NCI-H2171 (cell line): ENCODE results near the gene MAS1L.
"Not testable (repeated sequence)": the region's sequence is repeated elsewhere in the genome, so short reads cannot be mapped to it uniquely, and the experiment has no call there.

Experiments
- DNase-seq: peaks from one replicate; lab custom pipeline; 2025; lab: John Stamatoyannopoulos, UW

MAS1L gene

DNA sequence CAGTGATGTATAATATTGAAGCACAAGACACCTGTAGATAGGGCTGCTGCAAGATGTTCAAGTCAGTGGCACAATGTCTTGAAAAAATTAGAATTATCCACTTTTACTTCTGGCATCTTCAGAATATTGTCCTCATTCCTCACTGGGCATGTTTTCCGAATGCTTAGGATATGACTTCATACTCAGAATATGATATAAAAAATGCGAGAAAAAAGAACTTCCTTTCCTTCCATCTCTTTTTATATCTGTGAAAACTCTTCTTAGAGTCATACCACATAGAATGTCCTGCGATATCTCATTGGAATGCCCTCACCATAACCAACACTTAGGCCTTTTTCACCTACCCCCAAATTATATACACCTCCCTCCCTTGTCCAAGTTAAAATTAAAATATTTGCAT lies 4.6 kb downstream of the MAS1L start:
- no peak for DNase-seq

DNA sequence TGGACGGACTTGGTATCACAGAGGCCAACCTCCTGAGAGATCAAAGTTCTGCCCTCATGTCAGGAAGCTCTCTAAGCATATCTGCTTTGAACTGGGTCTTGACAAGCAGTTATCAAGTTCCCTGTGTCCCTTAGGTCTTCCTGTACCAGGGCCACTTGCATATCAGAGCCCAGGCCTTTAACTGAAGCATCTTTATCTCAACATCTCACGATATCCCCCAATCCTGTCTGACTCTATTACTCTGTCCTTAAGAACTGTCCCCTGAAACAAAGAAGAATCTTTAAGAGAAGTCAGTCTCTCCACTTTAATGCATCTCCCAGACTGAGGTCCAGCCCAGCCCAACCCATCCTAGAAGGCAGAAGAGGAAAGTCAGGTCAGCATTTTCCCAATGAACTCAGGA lies 8.2 kb downstream of the MAS1L start:
- DNase-seq, result no peak

DNA sequence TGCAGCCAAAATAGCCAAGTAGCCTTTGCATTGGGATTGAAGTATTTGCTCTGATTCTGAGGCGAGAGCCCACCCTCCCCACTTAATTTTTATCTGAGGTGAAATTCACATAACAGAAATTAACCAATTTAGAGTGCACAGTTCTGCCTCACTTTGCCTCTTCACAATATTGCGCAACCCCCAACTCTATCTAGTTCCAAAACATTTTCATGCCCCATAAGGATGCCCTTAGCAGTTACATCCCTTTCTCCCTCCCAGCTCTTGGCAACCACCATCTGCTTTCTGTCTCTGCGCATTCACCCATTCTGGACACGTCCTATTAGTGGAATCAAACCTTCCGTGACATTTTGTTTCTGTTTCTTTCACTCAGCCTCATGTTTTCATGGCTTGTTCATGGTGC lies 9.0 kb downstream of the MAS1L start:
- no peak for DNase-seq

DNA sequence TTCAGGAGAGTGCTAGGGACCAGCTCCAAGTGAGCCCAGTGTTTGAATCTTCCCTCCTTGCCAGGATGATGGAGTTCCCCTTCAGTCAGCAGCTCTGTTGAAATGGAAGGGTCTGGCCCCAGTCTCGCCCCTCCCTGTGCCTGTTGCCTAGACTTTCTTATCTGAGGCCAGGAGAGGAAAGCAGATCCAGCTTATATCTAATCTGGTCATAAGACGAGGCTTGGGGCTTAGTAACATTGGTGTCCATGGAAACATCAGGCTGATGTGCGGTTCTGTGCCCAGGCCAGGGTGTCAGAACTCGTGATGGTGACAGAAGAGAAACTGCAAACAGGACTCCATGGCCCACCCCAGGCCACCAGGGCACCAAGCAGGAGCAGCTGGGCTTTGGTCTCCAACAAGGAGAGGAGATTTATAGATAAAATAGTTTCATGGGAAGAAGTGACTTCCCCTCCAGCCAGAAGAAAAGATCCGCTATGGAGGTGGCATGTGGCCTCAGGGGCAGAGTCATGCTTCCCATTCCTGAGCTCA lies 9.8 kb downstream of the MAS1L start:
- no peak for DNase-seq

DNA sequence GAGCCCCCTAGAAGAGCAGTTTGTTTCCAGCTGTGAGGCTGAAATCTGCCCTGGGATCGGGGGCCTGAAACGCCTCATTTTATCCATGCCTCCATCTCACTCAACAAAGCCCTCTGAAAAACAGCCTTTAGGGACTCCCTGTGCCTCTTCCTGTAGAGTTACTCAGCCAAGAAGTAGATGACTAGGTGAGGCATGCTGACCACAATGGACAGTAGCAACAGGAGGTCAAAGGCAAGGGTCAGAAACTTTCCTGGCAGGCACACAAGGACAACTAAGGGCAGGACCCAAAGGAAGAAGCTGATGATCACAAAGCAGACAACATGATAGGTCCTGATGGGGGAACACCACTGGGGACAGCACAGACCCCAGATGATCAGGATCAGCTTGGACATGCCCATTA lies 12.8 kb downstream of the MAS1L start:
- no peak for DNase-seq

DNA sequence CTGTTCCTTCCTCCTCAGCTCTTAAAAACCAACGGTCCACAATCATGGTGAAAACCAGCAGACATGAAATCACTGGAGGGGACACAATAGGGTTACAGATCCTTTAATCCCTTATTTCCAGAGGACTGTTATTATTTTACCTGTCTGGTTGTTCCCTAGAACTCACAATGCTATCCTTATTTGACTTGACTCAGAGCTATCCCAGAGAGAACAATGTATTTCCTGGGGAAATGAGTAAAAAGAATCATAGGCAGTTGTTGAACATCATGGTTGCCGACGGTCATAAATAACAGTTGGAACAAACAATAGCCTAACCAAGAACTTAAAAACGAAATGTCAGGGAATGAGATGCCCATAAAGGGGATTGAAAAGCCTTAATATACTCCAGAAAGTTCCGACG lies 21.5 kb downstream of the MAS1L start:
- no peak for DNase-seq

DNA sequence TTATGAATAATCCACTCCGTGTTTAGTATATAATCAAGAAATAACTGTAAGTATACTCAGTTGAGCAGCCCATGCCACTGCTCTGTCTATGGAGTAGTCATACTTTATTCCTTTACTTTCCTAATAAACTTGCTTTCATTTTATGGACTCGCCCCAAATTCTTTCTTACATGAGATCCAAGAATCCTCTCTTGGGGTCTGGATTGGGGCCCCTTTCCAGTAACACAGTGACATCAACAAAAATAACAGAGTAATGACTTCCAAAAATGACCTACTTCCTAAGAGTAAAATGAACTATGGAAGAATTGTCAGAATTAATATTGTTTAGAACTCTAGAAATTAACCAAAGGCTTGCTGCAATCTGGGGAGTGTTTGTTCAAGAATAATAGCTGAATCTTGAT lies 22.0 kb downstream of the MAS1L start:
- no peak for DNase-seq

DNA sequence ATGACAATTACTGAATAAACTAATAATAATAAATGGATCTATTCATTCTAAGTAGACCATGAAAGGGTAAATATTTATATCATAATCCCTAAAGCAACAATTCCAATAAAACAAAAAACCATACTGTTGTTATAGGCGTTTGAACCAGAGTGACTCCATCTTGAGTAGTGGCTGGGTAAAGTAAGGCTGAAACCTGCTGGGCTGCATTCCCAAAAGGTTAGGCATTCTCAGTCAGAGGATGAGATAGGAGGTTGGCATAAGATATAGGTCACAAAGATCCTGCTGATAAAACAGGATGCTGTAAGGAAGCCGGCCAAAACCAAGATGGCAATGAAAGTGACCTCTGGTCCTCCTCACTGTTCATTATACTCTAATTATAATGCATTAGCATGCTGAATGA lies 22.5 kb downstream of the MAS1L start:
- no peak for DNase-seq

DNA sequence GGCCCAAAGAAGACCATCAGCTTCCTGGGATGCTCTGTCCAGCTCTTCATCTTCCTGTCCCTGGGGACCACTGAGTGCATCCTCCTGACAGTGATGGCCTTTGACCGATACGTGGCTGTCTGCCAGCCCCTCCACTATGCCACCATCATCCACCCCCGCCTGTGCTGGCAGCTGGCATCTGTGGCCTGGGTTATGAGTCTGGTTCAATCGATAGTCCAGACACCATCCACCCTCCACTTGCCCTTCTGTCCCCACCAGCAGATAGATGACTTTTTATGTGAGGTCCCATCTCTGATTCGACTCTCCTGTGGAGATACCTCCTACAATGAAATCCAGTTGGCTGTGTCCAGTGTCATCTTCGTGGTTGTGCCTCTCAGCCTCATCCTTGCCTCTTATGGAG lies 25.7 kb downstream of the MAS1L start:
- DNase-seq, result no peak

DNA sequence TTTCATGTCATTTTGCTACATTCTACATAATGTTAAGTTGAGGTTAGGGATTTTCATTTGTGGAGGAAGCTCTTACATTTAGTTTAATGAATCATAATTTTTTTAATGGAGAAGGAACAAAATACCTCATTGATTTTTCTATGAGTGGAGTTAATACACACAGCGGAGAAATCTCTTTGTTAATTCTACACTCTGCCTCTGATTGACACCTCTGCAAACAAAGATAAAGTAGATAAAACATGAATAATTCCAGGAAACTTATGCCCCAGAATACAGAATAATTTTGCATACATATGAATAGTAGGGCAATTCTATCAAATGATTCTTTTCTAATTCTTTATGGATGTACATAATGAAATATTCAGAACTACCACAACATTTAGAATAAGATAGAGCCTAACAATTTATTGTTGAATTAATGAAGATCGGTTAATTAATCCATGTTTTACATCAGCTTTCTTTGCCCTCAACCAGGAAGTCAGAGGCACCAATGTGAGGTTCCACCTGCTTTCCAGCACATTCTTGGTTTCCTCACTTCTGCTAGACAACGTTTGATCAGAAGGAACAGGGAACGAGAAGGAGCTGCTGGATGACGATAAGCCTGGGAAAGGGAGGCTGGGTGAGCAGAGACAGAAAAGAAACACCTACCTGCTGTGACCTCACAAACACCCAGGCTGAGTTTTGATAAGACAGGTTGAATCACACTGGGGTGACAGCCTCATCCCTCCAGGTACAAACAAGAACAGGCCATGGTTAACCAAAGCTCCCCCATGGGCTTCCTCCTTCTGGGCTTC lies 26.5 kb downstream of the MAS1L start:
- DNase-seq, result no peak

DNA sequence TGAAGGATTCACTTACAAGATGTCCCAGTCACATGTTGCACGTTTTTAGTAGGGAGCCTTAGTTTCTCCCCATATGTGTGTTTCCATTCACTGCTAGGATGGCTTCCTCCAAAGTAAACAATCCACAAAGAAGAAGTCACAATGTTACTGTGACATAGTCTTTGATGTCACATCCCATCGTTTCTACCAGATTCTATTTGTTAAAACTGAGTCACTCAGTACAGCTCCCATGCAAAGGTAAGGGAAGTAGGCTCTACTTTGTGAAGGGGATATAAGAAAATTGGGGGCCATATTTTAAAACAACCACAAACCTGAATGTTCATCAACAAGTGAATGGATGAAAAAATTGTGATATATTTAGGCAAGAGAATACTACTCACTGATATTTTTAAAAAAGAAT lies 30.8 kb downstream of the MAS1L start, which contains the start of the genes OR11A1 and OR2H1:
OR11A1 (minus strand) TSS at position 101 of the 400 bp plus-strand sequence. CDS start 29,430 bp downstream, outside the sequence.
OR2H1 (plus strand) TSS at position 185 of the 400 bp plus-strand sequence. CDS start 4,615 bp downstream, outside the sequence.
- DNase-seq, result no peak

DNA sequence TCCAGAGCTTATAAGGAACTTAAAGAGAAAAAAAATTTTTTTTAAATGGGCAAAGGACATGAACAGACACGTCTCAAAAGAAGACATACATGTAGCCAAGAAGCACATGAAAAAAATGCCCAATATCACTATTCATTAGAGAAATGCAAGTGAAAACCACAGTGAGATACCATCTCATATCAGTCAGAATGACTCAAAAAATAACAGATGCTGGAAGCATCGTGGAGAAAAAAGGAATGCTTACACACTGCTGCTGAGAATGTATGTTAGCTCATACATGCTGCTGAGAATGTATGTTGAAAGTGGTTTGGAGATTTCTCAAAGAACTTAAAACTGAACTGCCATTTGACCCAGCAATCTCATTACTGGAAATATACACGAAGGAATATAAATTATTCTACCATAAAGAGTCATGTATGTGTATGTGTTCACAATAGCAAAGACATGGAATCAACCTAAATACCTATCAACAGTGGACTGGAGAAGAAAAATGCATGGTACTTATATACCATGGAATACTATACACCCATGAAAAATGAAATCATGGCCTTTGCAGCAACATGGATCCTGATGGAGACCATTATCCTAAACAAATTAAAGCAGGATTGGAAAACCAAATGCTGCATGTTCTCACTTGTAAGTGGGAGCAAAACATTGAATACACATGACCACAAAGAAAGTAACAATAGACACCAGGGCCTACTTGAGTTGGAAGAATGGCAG lies 36.1 kb downstream of the MAS1L start:
- DNase-seq, result no peak

DNA sequence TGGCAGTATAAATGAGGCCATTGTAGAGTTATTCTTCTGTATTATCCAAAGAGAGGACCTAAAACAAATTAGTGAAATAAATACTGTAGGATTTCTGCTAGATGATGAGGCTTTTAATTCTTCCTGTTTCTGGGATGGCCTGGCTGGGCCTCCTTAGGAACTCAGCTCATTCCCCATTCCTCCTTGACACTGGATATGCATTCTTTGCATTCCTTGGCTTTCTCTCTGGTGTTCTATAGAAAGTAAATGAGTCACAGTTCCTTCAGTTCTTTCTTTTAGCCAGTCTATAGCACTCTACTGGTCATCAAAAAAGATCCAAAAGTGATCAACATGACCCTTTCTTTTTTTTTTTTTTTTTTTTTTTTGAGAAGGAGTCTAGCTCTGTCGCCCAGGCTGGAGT lies 40.1 kb downstream of the MAS1L start:
- no peak for DNase-seq

DNA sequence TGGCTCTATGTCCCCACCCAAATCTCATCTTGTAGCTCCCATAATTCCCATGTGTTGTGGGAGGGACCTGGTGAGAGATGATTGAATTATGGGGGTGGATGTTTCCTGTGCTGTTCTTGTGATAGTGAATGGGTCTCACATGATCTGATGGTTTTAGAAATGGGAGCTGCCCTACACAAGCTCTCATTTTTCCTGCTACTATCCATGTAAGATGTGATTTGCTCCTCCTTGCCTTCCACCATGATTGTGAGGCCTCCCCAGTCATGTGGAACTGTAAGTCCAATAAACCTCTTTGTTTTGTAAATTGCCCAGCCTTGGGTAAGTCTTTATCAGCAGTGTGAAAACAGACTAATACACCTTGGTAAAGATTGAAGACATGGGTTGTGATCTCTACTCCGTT lies 43.7 kb downstream of the MAS1L start:
- not testable (repeated sequence) for DNase-seq

DNA sequence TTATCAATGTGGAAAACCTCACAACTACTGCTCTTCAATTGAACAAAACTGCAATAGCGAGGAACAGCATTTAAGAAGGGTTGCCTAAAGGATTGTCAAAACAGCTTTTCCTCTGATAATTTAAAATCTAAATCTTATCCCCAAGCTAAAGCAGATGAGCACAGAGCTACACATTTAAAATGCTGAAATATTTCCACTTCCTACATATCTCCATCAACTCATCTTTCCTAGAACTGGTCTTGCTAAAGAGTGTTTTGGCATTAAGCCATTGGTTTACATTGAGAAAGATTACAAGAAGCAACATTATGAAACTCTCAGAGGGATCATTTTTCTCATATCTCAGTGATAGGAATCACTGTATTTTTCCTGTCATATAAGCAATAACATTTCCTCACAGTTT lies 45.0 kb downstream of the MAS1L start:
- no peak for DNase-seq

DNA sequence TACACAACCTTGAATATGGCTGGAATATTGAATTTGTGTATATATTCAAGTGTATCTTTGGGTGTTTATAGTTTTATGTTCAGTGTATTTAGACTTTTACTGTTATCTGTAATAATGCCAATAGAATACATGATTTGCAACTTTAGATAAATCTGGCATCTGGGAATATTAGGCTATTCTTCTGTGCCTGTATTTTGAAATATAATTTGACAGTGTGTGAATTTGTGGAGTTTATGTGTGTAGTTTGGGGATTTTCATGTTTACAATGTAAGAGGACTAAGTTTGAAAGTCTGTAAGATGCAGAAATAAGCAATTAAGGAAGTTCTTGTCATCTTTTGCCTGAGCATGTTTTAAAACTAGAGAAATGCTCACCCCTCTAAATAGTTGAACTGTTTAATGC lies 48.8 kb downstream of the MAS1L start, which contains the start of gene OR10C1:
OR10C1 (plus strand) TSS at position 301 of the 400 bp plus-strand sequence. CDS start 710 bp downstream, outside the sequence.
- no peak for DNase-seq

DNA sequence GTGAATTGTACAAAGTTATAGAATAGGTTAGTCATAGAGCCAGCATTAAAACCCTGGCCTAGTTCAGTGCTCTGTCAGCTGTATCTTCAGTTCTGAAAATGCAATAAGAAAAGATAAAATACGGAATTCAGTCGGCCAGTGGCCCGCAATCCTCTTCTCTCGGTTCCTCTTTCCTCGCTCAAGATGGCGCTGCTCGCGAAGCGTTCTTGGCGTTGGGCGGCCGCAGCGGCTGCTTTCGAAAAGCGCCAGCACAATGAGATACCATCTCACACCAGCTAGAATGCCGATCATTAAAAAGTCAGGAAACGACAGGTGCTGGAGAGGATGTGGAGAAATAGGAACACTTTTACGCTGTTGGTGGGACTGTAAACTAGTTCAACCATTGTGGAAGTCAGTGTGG lies 51.0 kb downstream of the MAS1L start:
- DNase-seq, result not testable (repeated sequence)
